ENCODE measurements around the gene GPR78.
"Not testable (repeated sequence)": the region's sequence is repeated elsewhere in the genome, so short reads cannot be mapped to it uniquely, and the experiment has no call there.

The GPR78 gene

DNA sequence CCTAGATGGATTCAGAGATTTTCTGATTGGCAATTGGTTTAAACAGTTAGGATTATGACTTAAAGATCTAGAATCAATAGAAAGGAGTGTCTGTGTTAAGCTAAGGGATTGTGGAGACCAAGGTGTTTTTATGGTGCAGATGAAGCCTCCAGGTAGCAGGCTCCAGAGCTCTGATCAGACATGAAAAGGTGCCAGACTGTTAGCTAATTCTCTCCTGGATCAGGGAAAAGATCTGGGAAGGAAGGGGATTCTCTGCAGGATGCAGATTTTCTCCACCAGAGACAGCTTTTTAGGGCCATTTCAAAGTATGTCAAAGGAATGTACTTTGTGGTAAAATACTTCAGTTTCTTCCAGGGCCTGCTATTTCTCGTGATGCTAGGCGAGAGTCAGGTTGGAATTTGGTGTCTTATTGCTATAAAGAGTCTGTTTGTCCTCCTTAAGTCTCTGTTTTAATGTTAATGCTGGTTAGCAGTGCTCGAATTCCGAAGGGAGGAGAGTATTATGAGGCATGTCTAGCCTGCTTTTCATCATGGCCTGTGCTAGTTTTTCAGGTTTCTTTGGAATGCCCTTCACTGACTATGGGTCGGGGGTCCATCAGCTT, 12.0 kb upstream of the GPR78 start:
- DNase-seq, result no peak

DNA sequence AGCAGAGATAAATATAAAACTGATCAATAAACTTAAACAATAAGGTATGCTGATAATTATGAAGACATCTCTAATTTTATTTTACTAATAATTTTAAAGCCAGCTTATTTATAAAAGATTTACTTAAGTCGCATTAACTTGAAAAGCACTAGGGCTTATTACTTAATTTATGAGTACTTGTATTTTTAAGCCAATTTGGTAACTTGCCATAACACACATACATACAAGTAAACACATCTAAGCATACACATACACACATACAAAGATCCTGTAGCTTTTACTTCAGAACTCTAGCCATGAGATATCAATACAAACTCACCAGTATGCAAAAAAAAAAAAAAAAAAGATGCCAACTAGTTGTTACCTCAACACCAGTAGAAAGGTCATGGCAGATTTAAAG, 10.0 kb upstream of the GPR78 start:
- no peak for DNase-seq

GRCh38 chr4:8571702-8572685, 8.2 kb upstream of the GPR78 start:
- no peak for DNase-seq

DNA sequence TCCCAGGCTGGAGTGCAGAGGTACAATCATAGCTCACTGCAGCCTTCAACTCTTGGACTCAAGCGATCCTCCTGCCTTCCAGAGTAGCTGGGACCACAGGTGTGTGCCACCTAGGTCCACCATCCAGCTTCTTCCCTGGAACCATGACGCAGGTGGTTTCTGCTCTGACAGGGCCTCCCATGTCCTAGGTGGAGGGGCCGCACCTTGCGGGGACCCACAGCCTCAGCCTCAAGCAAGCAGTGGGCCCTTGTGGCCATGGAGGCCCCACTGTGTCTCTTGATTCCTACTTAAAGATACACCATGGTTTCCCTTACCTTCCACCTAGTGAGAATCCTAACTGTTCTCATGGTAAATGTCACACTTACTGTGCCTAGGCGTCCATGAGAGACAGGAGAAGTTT, 6.9 kb upstream of the GPR78 start:
- no peak for DNase-seq

- DNase-seq, result no peak
Observed at GRCh38 chr4:8574796-8575370, 5.3 kb upstream of the GPR78 start.

- DNase-seq, result no peak
Observed at GRCh38 chr4:8575457-8575856, 4.7 kb upstream of the GPR78 start.

DNA sequence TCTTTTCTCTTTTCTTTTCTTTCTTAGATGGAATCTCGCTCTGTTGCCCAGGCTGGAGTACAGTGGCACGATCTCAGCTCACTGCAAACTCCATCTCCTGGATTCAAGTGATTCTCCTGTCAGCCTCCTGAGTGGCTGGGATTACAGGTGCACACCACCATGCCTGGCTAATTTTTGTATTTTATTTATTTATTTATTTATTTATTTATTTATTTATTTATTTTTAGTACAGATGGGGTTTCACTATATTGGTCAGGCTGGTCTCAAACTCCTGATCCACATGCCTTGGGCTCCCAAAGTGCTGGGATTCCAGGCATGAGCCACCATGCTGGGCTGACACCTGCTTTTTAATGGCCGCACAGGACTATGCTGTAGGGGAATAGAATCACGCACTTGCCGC, 3.6 kb upstream of the GPR78 start:
- not testable (repeated sequence) for DNase-seq

- DNase-seq, result no peak
Observed at GRCh38 chr4:8577046-8577445, 3.1 kb upstream of the GPR78 start.

DNA sequence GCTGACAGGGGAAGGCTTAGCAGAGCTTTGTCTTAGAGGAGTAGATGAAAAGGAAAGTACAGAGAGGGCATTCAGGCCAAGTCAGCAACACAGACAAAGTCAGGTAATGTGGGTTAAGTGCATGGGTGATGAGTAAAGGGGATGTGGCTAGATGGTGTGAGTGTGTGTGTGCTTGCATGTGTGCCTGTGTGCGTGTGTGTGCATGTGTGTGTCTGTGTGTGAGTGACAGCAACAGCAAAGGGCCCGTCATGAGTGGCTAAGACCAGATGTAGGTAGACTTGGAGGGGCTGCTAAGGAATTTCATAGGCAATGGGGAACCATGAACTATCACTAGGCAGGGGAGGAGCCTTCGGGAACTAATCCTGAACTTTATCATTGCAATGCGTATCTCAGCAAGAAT, 2.2 kb upstream of the GPR78 start:
- DNase-seq, result no peak

DNA sequence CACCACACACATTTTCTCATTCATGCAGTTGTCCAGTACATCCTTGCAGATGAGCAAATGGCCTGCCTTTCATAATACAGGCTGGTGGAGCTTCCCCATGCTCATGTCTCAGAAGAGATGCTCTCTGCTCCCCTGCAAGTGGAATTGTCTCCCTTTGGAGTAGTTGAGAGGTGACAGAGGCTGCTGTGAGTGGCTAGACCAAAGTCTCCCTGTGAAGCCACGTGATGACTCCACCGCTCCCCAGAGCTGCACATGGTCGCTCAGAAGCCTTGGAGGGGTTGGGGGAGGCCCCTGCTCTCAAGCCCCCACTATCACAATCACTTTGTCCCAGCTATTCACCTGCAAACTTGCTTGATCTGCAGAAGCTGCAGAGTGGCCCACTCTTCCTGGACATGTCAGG, 1.5 kb upstream of the GPR78 start:
- no peak for DNase-seq

- no peak for DNase-seq
Observed at GRCh38 chr4:8579526-8580320, 469 bp upstream of the GPR78 start.

GRCh38 chr4:8581094-8581861, 1.1 kb downstream of the GPR78 start:
- DNase-seq, result no peak

- DNase-seq, result no peak
Observed at GRCh38 chr4:8582016-8582415, 1.8 kb downstream of the GPR78 start.

DNA sequence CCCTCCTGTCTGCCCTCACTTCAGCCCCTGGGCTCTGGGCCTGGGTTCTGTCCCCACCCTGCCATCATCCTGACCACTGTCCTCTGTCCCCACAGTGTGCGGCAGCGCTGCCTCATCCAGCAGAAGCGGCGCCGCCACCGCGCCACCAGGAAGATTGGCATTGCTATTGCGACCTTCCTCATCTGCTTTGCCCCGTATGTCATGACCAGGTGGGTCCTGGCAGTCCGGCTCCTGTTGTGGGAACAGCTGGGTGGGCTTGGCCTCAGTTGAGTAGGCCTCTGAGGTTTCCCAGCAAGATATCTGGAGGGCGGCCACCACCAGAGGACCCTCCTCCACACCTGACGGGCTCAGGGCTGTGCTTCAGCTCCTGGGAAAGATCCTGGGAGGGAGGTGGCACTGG, 2.2 kb downstream of the GPR78 start:
- no peak for DNase-seq

DNA sequence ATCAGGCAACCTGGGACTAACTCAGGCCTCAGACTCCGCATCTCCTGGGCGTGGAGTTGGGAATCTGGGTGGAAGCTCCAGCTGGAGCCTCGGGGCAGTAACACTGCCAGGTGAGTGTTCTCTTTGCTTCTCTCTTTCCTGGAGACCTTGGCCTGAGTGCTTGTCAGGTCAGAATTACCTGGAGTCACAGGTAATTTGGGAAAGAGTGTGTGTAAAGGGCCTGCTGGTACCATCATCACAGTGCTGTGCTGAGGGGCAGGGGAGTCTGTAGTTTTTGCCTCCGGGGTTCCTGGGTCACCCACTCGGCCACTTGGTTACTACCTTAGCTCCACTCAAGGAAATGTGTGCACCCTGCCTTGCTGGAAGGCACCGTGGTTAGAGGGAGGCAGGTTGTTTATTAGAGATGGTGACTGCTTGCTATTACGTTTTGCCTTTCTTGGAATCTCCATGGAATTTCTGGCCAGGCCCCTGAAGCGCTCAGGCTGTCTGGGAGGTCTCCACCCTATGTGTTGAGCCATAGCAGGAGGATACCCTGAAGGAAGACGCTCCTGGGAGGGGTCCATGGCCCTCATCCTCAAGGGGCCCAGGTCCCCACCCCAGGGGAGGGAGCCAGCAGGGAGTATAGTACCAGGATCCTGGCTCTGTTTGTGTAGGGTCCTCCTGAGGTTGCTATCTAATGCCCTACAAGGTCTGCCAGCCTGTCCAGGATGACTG, 2.9 kb downstream of the GPR78 start:
- no peak for DNase-seq

DNA sequence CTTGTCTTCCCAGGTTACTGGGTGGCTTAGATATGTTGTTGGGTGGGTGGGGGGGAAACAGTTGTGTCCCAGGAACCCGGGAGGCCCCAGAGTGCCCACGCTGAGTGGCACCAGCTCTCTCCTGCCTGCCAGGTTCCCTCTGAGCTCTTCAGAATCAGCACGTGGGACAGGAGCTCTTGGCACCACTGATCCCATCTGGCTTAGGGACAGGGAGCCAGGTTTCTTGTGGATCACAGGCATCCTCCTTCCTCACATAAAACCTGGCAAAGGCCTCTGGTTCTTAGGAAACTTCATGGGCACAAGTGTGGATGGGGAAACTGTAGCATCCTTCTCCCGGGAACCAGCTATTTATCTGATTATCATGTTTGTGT, 3.4 kb downstream of the GPR78 start:
- DNase-seq, result no peak

DNA sequence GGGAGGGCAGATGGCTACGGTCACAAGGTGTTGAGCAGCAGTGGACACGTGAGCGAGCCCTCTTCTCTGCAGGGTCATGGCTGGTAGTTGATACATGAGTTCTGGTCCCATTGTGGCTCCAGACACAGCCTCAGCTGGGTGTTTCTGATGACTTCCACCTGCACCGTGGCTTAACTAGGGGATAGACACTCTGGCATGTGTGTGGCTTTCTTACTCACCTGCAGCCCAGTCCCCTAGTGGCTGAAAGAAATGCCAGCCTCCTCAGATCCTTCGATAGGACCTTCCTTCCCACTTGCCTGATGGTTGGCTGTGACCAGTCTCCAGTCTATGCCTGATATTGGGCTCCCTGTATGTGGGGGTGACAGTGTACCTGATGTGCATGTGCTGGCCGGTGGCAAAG, 5.0 kb downstream of the GPR78 start:
- no peak for DNase-seq

GRCh38 chr4:8585721-8586212, 5.6 kb downstream of the GPR78 start:
- no peak for DNase-seq

DNA sequence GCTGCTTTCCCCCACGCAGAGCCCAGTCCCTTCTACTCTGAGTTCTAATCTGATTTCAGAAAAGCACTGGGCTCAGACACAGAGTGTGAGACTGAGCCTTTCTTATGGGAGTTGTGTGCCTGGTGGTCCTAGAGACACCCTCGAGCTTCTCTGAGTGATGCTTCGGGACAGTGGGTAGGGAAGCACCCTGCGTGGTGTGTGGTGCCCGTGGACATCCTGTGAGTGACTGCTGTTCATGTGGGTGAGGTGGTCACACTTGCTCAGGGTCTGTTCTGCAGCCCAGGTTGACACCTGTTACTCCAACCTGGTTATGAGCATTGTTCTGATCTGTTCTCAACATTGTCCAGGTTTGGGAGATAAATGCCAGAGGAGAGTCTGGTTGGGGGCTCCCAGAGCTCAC, 6.1 kb downstream of the GPR78 start:
- no peak for DNase-seq

- no peak for DNase-seq
Observed at GRCh38 chr4:8586671-8587468, 6.7 kb downstream of the GPR78 start.
